ENCODE data around the gene FBXW5.

DNA sequence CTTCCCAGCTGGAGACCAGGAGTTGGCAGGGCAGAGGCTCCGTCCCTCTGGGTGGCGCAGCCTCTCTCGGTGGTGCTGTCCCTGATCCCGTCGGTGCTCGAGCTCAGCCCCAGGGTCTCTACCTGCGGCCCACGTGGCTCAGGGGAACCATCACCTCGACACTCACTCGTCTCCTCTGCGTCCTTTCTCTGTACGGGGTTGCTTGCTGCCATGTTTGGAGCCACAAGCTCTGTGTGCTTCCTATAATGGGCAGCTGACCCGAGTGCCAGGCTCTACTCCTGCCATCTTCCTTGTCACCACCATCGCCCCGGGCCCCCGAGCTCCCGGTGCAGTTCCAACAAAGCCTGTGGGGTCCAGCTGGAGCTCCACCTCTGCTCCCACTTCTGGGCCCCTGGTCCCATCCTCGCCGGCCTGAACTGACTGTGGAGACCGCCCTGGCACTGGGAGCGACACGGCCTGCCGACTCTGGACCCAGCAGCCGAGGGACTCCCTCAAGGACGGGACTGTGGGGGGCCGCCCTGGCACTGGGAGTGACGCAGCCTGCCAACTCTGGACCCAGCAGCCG, 5.0 kb downstream of the FBXW5 start:
- TF ChIP-seq, protein P1, sequence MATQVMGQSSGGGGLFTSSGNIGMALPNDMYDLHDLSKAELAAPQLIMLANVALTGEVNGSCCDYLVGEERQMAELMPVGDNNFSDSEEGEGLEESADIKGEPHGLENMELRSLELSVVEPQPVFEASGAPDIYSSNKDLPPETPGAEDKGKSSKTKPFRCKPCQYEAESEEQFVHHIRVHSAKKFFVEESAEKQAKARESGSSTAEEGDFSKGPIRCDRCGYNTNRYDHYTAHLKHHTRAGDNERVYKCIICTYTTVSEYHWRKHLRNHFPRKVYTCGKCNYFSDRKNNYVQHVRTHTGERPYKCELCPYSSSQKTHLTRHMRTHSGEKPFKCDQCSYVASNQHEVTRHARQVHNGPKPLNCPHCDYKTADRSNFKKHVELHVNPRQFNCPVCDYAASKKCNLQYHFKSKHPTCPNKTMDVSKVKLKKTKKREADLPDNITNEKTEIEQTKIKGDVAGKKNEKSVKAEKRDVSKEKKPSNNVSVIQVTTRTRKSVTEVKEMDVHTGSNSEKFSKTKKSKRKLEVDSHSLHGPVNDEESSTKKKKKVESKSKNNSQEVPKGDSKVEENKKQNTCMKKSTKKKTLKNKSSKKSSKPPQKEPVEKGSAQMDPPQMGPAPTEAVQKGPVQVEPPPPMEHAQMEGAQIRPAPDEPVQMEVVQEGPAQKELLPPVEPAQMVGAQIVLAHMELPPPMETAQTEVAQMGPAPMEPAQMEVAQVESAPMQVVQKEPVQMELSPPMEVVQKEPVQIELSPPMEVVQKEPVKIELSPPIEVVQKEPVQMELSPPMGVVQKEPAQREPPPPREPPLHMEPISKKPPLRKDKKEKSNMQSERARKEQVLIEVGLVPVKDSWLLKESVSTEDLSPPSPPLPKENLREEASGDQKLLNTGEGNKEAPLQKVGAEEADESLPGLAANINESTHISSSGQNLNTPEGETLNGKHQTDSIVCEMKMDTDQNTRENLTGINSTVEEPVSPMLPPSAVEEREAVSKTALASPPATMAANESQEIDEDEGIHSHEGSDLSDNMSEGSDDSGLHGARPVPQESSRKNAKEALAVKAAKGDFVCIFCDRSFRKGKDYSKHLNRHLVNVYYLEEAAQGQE (IDR thresholded peaks at IDR 0.05; ENCODE audit: insufficient read depth in 1 of 2, low read depth in 2 of 2, low read length in 1 of 2) = no peak
- TF ChIP-seq, protein P2, sequence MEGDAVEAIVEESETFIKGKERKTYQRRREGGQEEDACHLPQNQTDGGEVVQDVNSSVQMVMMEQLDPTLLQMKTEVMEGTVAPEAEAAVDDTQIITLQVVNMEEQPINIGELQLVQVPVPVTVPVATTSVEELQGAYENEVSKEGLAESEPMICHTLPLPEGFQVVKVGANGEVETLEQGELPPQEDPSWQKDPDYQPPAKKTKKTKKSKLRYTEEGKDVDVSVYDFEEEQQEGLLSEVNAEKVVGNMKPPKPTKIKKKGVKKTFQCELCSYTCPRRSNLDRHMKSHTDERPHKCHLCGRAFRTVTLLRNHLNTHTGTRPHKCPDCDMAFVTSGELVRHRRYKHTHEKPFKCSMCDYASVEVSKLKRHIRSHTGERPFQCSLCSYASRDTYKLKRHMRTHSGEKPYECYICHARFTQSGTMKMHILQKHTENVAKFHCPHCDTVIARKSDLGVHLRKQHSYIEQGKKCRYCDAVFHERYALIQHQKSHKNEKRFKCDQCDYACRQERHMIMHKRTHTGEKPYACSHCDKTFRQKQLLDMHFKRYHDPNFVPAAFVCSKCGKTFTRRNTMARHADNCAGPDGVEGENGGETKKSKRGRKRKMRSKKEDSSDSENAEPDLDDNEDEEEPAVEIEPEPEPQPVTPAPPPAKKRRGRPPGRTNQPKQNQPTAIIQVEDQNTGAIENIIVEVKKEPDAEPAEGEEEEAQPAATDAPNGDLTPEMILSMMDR (IDR thresholded peaks at IDR 0.05) = no peak
- no peak for TF ChIP-seq POLR2AphosphoS5 (IDR thresholded peaks at IDR 0.05; ENCODE audit: low read depth, low read length)
